ENCODE data around the gene ACYP2.

GRCh38 chr2:54149638-54150441 lies 34.4 kb downstream of the ACYP2 start:
- TF ChIP-seq GATA2 (IDR thresholded peaks at IDR 0.05; ENCODE audit: low read depth, low read length) = no peak
- TF ChIP-seq GATA3 (IDR thresholded peaks at IDR 0.05; ENCODE audit: low read depth, low read length) = no peak

All from SH-SY5Y (cell line).